ENCODE data around the gene TRMT2A.

The TRMT2A gene

GRCh38 chr22:20149257-20150250 lies 32.5 kb upstream of the TRMT2A start:
- H3K9me2 ChIP-seq (replicated peaks; ENCODE audit: insufficient read depth, low read length), result no peaks in the 10 kb centered on the region
- H4K20me1 ChIP-seq (ENCODE audit: insufficient read depth, low read length), result no peaks in the 10 kb centered on the region
- no peak overlapping the region for H3K4me3 ChIP-seq (ENCODE audit: low read length)
- peaks cover 28% of the 10 kb centered on the region for H3K27me3 ChIP-seq (replicated peaks; ENCODE audit: insufficient read depth, low read length)
- no peak overlapping the region for H3K27ac ChIP-seq (ENCODE audit: low read length)
- no peak overlapping the region for H3K9ac ChIP-seq (ENCODE audit: low read length)
- H3K4me1 ChIP-seq (ENCODE audit: low read length), result no peaks in the 10 kb centered on the region
- no peak for TF ChIP-seq CTCF (IDR thresholded peaks at IDR 0.05; ENCODE audit: low read length)
- no peak for TF ChIP-seq EZH2phosphoT487 (IDR thresholded peaks at IDR 0.05; ENCODE audit: low read length)
- no peak for TF ChIP-seq EZH2 (optimal IDR thresholded peaks at IDR 0.05; ENCODE audit: low read depth, low read length)
- H3K9me3 ChIP-seq (replicated peaks; ENCODE audit: insufficient read depth, low read length), result no peaks in the 10 kb centered on the region
- no peaks in the 10 kb centered on the region for H3K36me3 ChIP-seq (replicated peaks; ENCODE audit: insufficient read depth, low read length)
- no peak for DNase-seq
- H3F3A ChIP-seq (ENCODE audit: insufficient read depth, low read length), result no peaks in the 10 kb centered on the region
- H2AFZ ChIP-seq (ENCODE audit: low read length), result no peak overlapping the region
- H3K4me2 ChIP-seq (ENCODE audit: low read depth, low read length), result no peak overlapping the region
- H3K79me2 ChIP-seq (ENCODE audit: low read length), result no peaks in the 10 kb centered on the region

- Histone ChIP-seq H3K79me2 (ENCODE audit: low read length) (no peaks in the 10 kb centered on the region), H4K20me1 (ENCODE audit: insufficient read depth, low read length) (no peaks in the 10 kb centered on the region), H3K27ac (ENCODE audit: low read length) (no peak overlapping the region), H3K36me3 (replicated peaks; ENCODE audit: insufficient read depth, low read length) (no peaks in the 10 kb centered on the region), H3K9ac (ENCODE audit: low read length) (no peak overlapping the region), H3K4me2 (ENCODE audit: low read depth, low read length) (no peak overlapping the region), H3K27me3 (replicated peaks; ENCODE audit: insufficient read depth, low read length) (peaks cover 17% of the 10 kb centered on the region), H3F3A (ENCODE audit: insufficient read depth, low read length) (no peaks in the 10 kb centered on the region), H3K4me1 (ENCODE audit: low read length) (no peaks in the 10 kb centered on the region), H3K9me2 (replicated peaks; ENCODE audit: insufficient read depth, low read length) (no peaks in the 10 kb centered on the region), H3K9me3 (replicated peaks; ENCODE audit: insufficient read depth, low read length) (no peaks in the 10 kb centered on the region), H3K4me3 (ENCODE audit: low read length) (no peak overlapping the region), H2AFZ (ENCODE audit: low read length) (no peak overlapping the region)
- no peak for DNase-seq
- TF ChIP-seq CTCF (IDR thresholded peaks at IDR 0.05; ENCODE audit: low read length) (no peak), EZH2 (optimal IDR thresholded peaks at IDR 0.05; ENCODE audit: low read depth, low read length) (no peak), EZH2phosphoT487 (IDR thresholded peaks at IDR 0.05; ENCODE audit: low read length) (no peak)
Observed at GRCh38 chr22:20148414-20148813, 31.4 kb upstream of the TRMT2A start.

DNA sequence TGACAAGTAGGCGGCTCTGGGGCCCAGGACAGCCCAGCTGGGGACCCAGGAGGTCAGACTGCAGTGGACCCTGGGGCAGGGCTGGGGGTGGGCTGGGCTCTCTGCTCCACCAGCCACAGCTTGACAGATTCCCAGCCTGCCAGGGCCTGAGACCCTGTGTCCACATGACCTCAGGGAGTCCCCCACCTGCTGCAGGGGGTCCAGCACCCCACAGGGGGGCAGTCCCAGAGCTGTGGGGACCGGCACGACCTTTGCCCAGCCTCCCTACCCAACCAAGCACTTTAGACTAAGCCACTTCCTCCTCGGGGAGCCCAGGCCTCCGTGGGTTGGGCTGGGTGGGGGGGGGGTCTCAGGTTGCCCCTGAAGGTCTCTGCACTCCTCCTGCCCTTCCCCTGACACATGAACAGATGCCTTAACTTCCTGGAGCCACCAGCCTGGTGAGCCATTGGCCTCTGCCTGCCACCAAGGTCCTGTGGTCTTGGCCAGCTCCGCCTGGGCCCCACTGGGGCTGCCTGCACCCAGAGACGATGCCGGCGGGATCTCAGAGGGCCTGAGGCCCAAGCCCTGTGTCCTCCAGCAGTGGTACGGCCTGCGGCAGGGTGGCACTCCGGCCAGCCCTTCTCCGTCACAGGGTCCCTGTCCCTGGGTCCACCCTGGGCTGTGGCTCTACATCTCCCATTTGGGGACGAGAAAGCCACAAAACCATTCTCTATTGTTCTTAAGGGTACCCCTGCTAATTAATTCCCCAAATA lies 30.4 kb upstream of the TRMT2A start:
- no peaks in the 10 kb centered on the region for H3F3A ChIP-seq (ENCODE audit: insufficient read depth, low read length)
- no peaks in the 10 kb centered on the region for H3K9me2 ChIP-seq (replicated peaks; ENCODE audit: insufficient read depth, low read length)
- no peak overlapping the region for H3K4me2 ChIP-seq (ENCODE audit: low read depth, low read length)
- no peaks in the 10 kb centered on the region for H3K36me3 ChIP-seq (replicated peaks; ENCODE audit: insufficient read depth, low read length)
- H3K79me2 ChIP-seq (ENCODE audit: low read length), result no peaks in the 10 kb centered on the region
- DNase-seq, result no peak
- H3K4me3 ChIP-seq (ENCODE audit: low read length), result no peak overlapping the region
- no peaks in the 10 kb centered on the region for H3K9me3 ChIP-seq (replicated peaks; ENCODE audit: insufficient read depth, low read length)
- no peaks in the 10 kb centered on the region for H4K20me1 ChIP-seq (ENCODE audit: insufficient read depth, low read length)
- H2AFZ ChIP-seq (ENCODE audit: low read length), result no peak overlapping the region
- H3K27me3 ChIP-seq (replicated peaks; ENCODE audit: insufficient read depth, low read length), result peaks cover 9% of the 10 kb centered on the region
- H3K9ac ChIP-seq (ENCODE audit: low read length), result no peak overlapping the region
- no peaks in the 10 kb centered on the region for H3K4me1 ChIP-seq (ENCODE audit: low read length)
- no peak for TF ChIP-seq EZH2 (optimal IDR thresholded peaks at IDR 0.05; ENCODE audit: low read depth, low read length)
- TF ChIP-seq EZH2phosphoT487 (IDR thresholded peaks at IDR 0.05; ENCODE audit: low read length), result no peak
- TF ChIP-seq CTCF (IDR thresholded peaks at IDR 0.05; ENCODE audit: low read length), result no peak
- no peak overlapping the region for H3K27ac ChIP-seq (ENCODE audit: low read length)
